HEK293T (cell line): ENCODE measurements around the gene DGKA.

Source experiments
- CTCF ChIA-PET: fragments of 350-600 bp; formaldehyde crosslinking; extraction: SDS; loops from one replicate; lab custom pipeline; 2021; ENCODE audit warnings: antibody characterized with exemption, inconsistent platforms; lab: Yijun Ruan, JAX
- POLR2A ChIA-PET: fragments of 350-600 bp; formaldehyde crosslinking; extraction: SDS; loops from one replicate; lab custom pipeline; 2020; ENCODE audit warnings: antibody characterized with exemption, inconsistent platforms; lab: Yijun Ruan, JAX
- DNase-seq: peaks from one replicate; pipeline ENCODE4 v3.0.0; 2012; ENCODE audit warnings: mixed read lengths; ENCODE audit errors: extremely low spot score
- ARNT ChIP-seq: fragments of 450-650 bp; IDR thresholded peaks from 2 replicates; pipeline ENCODE4 v1.6.1; 2017; ENCODE audit warnings: mild to moderate bottlenecking
- BHLHE40 ChIP-seq: fragments of 450-650 bp; IDR thresholded peaks from 2 replicates; pipeline ENCODE4 v1.6.1; 2016; ENCODE audit warnings: mild to moderate bottlenecking, moderate library complexity, borderline replicate concordance
- CTBP1 ChIP-seq: fragments of 450-650 bp; IDR thresholded peaks from 2 replicates; pipeline ENCODE4 v1.6.1; 2016; ENCODE audit warnings: borderline replicate concordance
- ELF4 ChIP-seq: fragments of 450-650 bp; IDR thresholded peaks from 2 replicates; pipeline ENCODE4 v1.6.1; 2017; ENCODE audit warnings: antibody characterized with exemption
- FOXA1 ChIP-seq: fragments of 450-650 bp; IDR thresholded peaks from 2 replicates; pipeline ENCODE4 v1.6.1; 2016; ENCODE audit warnings: mild to moderate bottlenecking
- FOXK2 ChIP-seq: fragments of 450-650 bp; IDR thresholded peaks from 2 replicates; pipeline ENCODE4 v1.6.1; 2016; ENCODE audit warnings: mild to moderate bottlenecking
- FOXM1 ChIP-seq: fragments of 450-650 bp; IDR thresholded peaks from 2 replicates; pipeline ENCODE4 v1.6.1; 2017; ENCODE audit warnings: mild to moderate bottlenecking, borderline replicate concordance
- HDGF ChIP-seq: fragments of 450-650 bp; IDR thresholded peaks from 2 replicates; pipeline ENCODE4 v1.6.1; 2017; ENCODE audit warnings: antibody characterized with exemption, borderline replicate concordance
- L3MBTL2 ChIP-seq: fragments of 450-650 bp; conservative IDR thresholded peaks from 2 replicates; pipeline ENCODE4 v1.6.1; 2016; ENCODE audit warnings: mild to moderate bottlenecking
- LEF1 ChIP-seq: fragments of 450-650 bp; IDR thresholded peaks from 2 replicates; pipeline ENCODE4 v1.6.1; 2017; ENCODE audit warnings: mild to moderate bottlenecking, borderline replicate concordance
- NFRKB ChIP-seq: fragments of 450-650 bp; IDR thresholded peaks from 2 replicates; pipeline ENCODE4 v1.6.1; 2016; ENCODE audit warnings: mild to moderate bottlenecking, moderate library complexity
- PKNOX1 ChIP-seq: fragments of 450-650 bp; IDR thresholded peaks from 2 replicates; pipeline ENCODE4 v1.6.1; 2016
- SP1 ChIP-seq: fragments of 450-650 bp; IDR thresholded peaks from 2 replicates; pipeline ENCODE4 v1.6.1; 2017
- SUZ12 ChIP-seq: fragments of 450-650 bp; IDR thresholded peaks from 2 replicates; pipeline ENCODE4 v1.6.1; 2016; ENCODE audit warnings: mild to moderate bottlenecking
- TARDBP ChIP-seq: fragments of 450-650 bp; IDR thresholded peaks from 2 replicates; pipeline ENCODE4 v1.6.1; 2016
- ZNF384 ChIP-seq: fragments of 450-650 bp; IDR thresholded peaks from 2 replicates; pipeline ENCODE4 v1.6.1; 2016

The DGKA gene

GRCh38 chr12:55942577-55943136 lies 11.7 kb downstream of the DGKA start:
- TF ChIP-seq ELF4 (no peak), L3MBTL2 (no peak), LEF1 (no peak), PKNOX1 (no peak), BHLHE40 (no peak), FOXM1 (no peak), SUZ12 (no peak), FOXA1 (no peak), ARNT (no peak), HDGF (no peak), SP1 (no peak), ZNF384 (no peak), NFRKB (no peak), FOXK2 (no peak), CTBP1 (no peak), TARDBP (no peak)
- ChIA-PET POLR2A (no interaction called here), CTCF (interaction anchor here (1.0 kb wide), 1 partner anchor 12 kb away, joined by 3 read pairs; no protein-coding TSS in a partner anchor)
- no peak for DNase-seq

- POLR2A ChIA-PET = no interaction called here
- TF ChIP-seq LEF1 (no peak), BHLHE40 (no peak), CTBP1 (no peak), SP1 (no peak), FOXA1 (no peak), HDGF (no peak), L3MBTL2 (no peak), ARNT (no peak)
- no peak for DNase-seq
- CTCF ChIA-PET = no interaction called here
These were observed 15.6 kb downstream of the DGKA start for GRCh38 chr12:55946553-55946952.

- ChIA-PET CTCF (interaction anchor here (0.7 kb wide), 1 partner anchor 19 kb away, joined by 3 read pairs; no protein-coding TSS in a partner anchor), POLR2A (interaction anchor here (1.6 kb wide), 1 partner anchor 19 kb away, joined by 7 read pairs; the partner anchor contains the start of gene RAB5B)
- no peak for DNase-seq
- TF ChIP-seq HDGF = no peak
- no peak for TF ChIP-seq BHLHE40
- TF ChIP-seq SP1 = no peak
- TF ChIP-seq FOXK2 = no peak
- no peak for TF ChIP-seq LEF1
- TF ChIP-seq FOXA1 = no peak
- no peak for TF ChIP-seq ELF4
- no peak for TF ChIP-seq NFRKB
- TF ChIP-seq CTBP1 = no peak
- TF ChIP-seq TARDBP = no peak
- no peak for TF ChIP-seq L3MBTL2
- no peak for TF ChIP-seq PKNOX1
- TF ChIP-seq ARNT = no peak
These were observed 24.4 kb downstream of the DGKA start for GRCh38 chr12:55955344-55955743.

GRCh38 chr12:55955800-55956508 lies 25.0 kb downstream of the DGKA start:
- TF ChIP-seq FOXK2 (no peak), ZNF384 (no peak), HDGF (no peak), TARDBP (no peak), BHLHE40 (no peak), L3MBTL2 (no peak), LEF1 (no peak)
- CTCF ChIA-PET = interaction anchor here (1.0 kb wide), 1 partner anchor 13 kb away, joined by 3 read pairs; no protein-coding TSS in a partner anchor
- no peak for DNase-seq
- POLR2A ChIA-PET = interaction anchor here (0.9 to 1.6 kb wide), 2 partner anchors 13 to 18 kb away, joined by 3 to 7 read pairs; partner anchors contain the start of gene RAB5B

GRCh38 chr12:55957106-55957859 lies 26.3 kb downstream of the DGKA start:
- CTCF ChIA-PET = interaction anchor here (1.0 kb wide), 1 partner anchor 11 kb away, joined by 3 read pairs; no protein-coding TSS in a partner anchor
- POLR2A ChIA-PET = interaction anchor here (0.9 kb wide), 1 partner anchor 11 kb away, joined by 3 read pairs; no protein-coding TSS in a partner anchor
- TF ChIP-seq FOXK2 = no peak
- no peak for TF ChIP-seq ARNT
- no peak for TF ChIP-seq SP1
- no peak for TF ChIP-seq FOXA1
- no peak for TF ChIP-seq NFRKB
- no peak for TF ChIP-seq HDGF
- TF ChIP-seq BHLHE40 = no peak
- no peak for TF ChIP-seq ELF4
- TF ChIP-seq CTBP1 = no peak
- TF ChIP-seq ZNF384 = no peak
- TF ChIP-seq L3MBTL2 = no peak
- no peak for TF ChIP-seq SUZ12
- no peak for TF ChIP-seq FOXM1
- no peak for TF ChIP-seq LEF1
- TF ChIP-seq TARDBP = no peak
- TF ChIP-seq PKNOX1 = no peak
- no peak for DNase-seq
